SU-DHL-6 (cell line): Measurements from ENCODE around the gene ZNF774.

Source experiments
- EZH2phosphoT487 ChIP-seq: fragments of 200-600 bp; sonication (generic), shearing (Covaris generic); conservative IDR thresholded peaks from 2 replicates; pipeline ENCODE4 v1.6.1; 2018; ENCODE audit warnings: mild to moderate bottlenecking, antibody characterized with exemption, low read length, moderate library complexity, mixed read lengths
- TF ChIP-seq, protein P1 (sequence below): fragments of 200-600 bp; sonication (generic); IDR thresholded peaks from one replicate; pipeline ENCODE4 v1.5.1; 2017; ENCODE audit warnings: antibody characterized with exemption, mild to moderate bottlenecking, low read length, moderate library complexity; ENCODE audit not compliant: insufficient read depth, poor library complexity, severe bottlenecking

DNA sequence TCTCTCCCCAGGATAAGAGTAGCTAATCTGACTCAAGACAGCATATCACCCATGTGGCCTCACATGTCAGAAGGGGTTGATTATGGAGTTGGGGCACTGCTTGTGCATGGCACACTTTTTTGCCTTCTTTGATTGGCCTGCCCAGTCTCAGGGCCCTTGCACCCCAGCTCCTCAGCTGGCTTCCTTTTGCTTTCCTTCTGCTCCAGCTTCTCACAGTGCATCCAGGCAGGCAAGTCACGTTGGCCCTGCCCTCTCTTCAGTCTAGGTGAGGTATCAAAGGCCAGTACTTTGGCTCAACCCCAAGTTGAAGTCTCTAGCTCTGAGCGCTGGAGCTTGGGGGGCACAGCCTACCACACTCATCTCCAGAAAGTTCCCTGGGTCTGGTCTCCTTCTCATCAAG lies 44.4 kb upstream of the ZNF774 start:
- TF ChIP-seq, protein P1, sequence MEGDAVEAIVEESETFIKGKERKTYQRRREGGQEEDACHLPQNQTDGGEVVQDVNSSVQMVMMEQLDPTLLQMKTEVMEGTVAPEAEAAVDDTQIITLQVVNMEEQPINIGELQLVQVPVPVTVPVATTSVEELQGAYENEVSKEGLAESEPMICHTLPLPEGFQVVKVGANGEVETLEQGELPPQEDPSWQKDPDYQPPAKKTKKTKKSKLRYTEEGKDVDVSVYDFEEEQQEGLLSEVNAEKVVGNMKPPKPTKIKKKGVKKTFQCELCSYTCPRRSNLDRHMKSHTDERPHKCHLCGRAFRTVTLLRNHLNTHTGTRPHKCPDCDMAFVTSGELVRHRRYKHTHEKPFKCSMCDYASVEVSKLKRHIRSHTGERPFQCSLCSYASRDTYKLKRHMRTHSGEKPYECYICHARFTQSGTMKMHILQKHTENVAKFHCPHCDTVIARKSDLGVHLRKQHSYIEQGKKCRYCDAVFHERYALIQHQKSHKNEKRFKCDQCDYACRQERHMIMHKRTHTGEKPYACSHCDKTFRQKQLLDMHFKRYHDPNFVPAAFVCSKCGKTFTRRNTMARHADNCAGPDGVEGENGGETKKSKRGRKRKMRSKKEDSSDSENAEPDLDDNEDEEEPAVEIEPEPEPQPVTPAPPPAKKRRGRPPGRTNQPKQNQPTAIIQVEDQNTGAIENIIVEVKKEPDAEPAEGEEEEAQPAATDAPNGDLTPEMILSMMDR: no peak
- no peak for TF ChIP-seq EZH2phosphoT487
